GM18951 (cell line): ENCODE results near the gene MTG1.
A peak's percentile ranks its signal among the peaks of the same experiment; 100 is the strongest.
"Not testable (repeated sequence)": the region's sequence is repeated elsewhere in the genome, so short reads cannot be mapped to it uniquely, and the experiment has no call there.

ENCODE experiments used
- POLR2A ChIP-seq: IDR thresholded peaks from 4 replicates; pipeline ENCODE4 v1.6.1; 2011; ENCODE audit warnings: mild to moderate bottlenecking; ENCODE audit not compliant: insufficient read length, insufficient read depth; ENCODE audit errors: extremely low read depth
- in situ Hi-C: fragments of 300-500 bp; cut with MboI; formaldehyde crosslinking; loops from one replicate; pipeline ENCODE4 v1.12.0; 2022; ENCODE audit warnings: low sequenced_read_pairs, mixed read lengths, inconsistent platforms; ENCODE audit not compliant: unreplicated experiment

Gene MTG1

GRCh38 chr10:133403784-133404183 is 9.8 kb downstream of the MTG1 start:
- in situ Hi-C loops, result no loop called here
- TF ChIP-seq POLR2A, result no peak

GRCh38 chr10:133405272-133405671 is 11.3 kb downstream of the MTG1 start:
- TF ChIP-seq POLR2A, result no peak
- in situ Hi-C loops, result no loop called here

GRCh38 chr10:133405844-133406527 is 12.0 kb downstream of the MTG1 start:
- TF ChIP-seq POLR2A, result no peak
- in situ Hi-C loops, result no loop called here

DNA sequence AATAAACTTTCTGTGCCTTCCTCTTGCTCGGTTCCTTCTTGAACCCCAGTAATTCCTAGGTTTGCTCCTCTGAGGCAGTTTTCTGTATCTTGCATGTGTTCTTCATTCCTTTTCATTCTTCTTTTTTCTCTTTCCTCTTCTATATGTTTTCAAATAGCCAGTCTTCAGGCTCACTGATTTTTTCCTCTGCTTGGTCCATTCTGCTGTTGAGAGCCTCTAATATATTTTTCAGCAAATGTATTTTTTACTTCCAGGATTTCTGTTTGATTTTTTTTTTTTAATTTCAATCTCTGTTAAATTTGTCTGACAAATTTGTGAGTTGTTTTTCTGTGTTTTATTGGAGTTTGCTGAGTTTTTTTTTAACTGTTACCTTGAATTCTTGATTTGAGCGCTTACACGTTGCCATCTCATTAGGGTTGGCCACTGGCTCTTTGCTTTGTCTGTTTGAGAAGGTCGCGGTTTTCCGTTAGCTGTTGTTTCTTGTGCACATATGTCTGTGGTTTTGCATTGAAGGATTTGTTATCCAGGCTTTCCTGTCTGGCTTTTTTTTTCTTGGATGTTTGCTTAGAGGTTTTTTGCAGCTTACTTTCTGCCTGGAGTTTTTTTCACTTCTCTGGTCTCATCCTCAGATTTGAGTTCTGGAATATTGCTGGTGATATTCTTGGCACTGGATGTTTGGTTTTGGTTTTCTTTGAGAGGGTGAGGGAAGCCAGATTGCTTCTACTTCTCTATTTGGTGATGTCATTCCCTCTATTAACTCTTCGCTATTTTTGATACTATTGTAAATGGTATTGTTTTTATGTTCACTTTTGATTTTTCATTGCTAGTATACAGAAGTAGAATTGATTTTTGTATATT is 17.8 kb downstream of the MTG1 start:
- in situ Hi-C loops, result no loop called here
- TF ChIP-seq POLR2A, result no peak

- no peak for TF ChIP-seq POLR2A
- in situ Hi-C loops, result no loop called here
These were observed 18.4 kb downstream of the MTG1 start for GRCh38 chr10:133412381-133412711.

DNA sequence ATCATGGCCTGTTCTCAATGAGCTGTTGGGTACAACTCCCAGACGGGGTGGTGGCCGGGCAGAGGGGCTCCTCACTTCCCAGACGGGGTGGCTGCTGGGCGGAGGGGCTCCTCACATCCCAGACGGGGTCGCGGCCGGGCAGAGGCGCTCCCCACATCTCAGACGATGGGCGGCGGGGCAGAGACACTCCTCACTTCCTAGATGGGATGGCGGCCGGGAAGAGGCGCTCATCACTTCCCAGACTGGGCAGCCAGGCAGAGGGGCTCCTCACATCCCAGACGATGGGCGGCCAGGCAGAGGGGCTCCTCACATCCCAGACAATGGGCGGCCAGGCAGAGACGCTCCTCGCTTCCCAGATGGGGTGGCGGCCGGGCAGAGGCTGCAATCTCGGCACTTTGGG is 20.4 kb downstream of the MTG1 start:
- in situ Hi-C loops, result not testable (repeated sequence)

GRCh38 chr10:133415752-133416151 is 21.8 kb downstream of the MTG1 start:
- in situ Hi-C loops, result no loop called here
- no peak for TF ChIP-seq POLR2A

GRCh38 chr10:133418289-133418993 is 24.5 kb downstream of the MTG1 start:
- no peak for TF ChIP-seq POLR2A

DNA sequence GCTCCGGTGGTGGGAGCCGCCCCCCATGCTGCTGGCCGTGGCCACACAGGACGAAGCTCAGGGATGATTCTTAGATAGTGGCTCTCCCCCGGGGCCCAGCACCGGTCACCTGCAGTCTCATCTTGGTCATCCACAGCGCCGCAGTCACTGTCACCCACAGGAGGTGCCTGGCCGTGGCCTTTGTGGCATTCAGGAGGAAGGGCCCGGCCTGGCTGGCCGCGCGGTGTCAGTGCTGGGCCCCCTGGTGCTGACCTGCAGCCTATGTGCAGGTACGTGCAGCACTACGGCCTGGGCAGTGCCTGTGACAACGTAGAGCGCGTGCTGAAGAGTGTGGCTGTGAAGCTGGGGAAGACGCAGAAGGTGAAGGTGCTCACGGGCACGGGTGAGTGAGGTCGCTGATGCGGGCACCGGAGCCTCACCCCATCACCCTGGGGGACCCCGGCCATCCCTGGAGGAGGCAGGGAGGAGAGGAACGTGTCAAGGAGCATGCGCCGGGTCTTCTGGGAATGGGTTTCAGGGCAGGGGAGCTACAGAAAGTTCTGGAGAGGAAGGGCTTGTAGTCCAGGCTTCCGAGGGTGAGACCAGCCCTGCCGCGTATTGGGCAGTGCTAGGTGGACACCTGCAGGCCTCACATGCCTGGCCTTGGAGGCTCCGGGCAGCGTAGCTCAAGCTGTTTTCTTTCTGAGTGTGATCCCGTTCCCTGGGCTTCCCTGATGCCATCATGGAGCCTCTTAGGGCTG is 25.4 kb downstream of the MTG1 start:
- in situ Hi-C loops, result no loop called here
- TF ChIP-seq POLR2A, result no peak

More at GRCh38 chr10:133418289-133418993, 24.5 kb downstream of the MTG1 start:
- in situ Hi-C loops, result no loop called here

DNA sequence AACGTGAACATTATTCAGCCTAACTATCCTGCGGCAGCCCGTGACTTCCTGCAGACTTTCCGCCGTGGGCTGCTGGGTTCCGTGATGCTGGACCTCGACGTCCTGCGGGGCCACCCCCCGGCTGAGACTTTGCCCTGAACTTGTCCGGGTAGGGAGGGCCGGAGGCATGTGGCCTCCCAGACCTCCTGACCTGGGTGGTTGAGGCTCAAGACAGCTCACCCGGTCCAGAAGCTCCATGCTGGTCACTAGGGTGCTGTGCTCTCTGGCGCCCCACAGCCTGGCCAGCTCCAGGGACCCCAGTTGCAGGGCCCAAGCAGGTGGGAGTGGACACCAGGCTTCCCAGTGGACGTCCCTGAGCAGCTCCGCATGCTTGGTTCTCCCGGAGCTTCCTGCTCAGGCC is 26.1 kb downstream of the MTG1 start:
- no peak for TF ChIP-seq POLR2A
- in situ Hi-C loops, result no loop called here

GRCh38 chr10:133420579-133420978 is 26.6 kb downstream of the MTG1 start:
- TF ChIP-seq POLR2A, result no peak
- in situ Hi-C loops, result no loop called here

DNA sequence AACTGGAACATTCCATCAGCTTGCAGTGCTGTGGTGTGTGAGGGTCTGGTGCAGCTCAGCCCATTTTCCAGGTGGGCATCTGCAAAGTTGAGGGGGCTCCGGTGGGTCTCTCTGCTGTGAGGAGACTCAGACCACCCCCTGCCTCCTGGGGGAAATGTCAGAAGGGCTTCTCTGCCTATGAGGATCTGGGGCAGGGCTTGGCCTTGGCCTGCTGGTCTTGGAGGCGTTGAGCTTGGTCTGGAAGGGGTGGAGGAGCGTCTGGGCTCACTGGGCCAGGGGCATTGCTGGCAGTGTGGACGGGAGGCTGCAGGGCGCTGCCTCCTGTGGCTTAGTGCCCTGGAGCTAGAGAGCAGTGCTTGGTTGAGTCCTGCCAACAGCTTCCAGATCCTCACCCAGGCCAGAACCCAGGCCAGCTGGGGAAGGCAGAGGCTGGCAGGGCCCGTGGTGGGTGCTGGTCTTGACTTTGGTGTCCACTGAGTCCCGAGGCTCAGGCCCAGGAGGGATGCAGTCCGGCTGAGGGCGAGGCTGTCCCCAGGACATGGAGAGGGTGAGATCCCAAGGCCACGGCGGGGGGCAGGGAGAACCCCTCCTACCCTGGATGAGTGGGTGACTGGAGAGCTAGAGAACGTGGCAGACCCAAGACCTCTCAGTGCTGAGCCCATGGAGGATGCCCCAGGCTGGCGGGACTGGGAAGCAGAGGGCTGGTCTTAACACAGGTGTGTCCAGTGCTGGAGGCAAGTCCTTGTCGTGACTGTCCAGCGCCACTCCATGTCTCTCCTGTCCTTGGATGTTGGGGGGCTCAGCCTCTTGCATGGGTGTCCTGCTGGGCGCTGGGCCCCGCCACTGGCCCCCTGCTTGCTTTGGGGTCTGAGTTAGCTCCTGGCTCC is 27.6 kb downstream of the MTG1 start:
- peak; percentile 2 for TF ChIP-seq POLR2A
- in situ Hi-C loops, result no loop called here
